ENCODE measurements around the gene HHIPL1. TPM values are rescaled to one million over a fixed set of nuclear protein-coding genes. Genes with fewer than 3 reads are reported as not detected.

HHIPL1 gene
- total RNA-seq, 1 donor from 2014 or later, result 11.9 TPM

DNA sequence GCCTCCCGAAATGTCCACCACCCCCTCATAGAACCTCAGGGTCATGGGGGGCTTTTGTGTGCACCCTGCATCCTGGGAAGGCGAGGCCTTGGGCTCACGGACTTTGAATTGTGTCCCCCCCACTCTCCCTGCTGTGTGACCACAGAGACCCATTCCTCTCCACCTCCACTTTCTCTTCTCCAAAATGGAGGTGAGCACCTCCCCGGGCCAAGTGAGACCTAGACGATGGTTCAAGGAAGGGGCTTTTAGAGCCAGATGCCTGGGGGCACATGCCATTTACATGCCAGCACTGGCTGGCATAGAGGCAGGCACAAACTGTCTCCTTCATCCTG lies 72.7 kb downstream of the HHIPL1 start:
- TF ChIP-seq, protein P1, sequence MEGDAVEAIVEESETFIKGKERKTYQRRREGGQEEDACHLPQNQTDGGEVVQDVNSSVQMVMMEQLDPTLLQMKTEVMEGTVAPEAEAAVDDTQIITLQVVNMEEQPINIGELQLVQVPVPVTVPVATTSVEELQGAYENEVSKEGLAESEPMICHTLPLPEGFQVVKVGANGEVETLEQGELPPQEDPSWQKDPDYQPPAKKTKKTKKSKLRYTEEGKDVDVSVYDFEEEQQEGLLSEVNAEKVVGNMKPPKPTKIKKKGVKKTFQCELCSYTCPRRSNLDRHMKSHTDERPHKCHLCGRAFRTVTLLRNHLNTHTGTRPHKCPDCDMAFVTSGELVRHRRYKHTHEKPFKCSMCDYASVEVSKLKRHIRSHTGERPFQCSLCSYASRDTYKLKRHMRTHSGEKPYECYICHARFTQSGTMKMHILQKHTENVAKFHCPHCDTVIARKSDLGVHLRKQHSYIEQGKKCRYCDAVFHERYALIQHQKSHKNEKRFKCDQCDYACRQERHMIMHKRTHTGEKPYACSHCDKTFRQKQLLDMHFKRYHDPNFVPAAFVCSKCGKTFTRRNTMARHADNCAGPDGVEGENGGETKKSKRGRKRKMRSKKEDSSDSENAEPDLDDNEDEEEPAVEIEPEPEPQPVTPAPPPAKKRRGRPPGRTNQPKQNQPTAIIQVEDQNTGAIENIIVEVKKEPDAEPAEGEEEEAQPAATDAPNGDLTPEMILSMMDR (IDR thresholded peaks at IDR 0.05), result no peak
- peaks cover 0 to 4% of the 10 kb centered on the region in 2 donors for H3K9me3 ChIP-seq
- H3K4me1 ChIP-seq, result no peaks in the 10 kb centered on the region
- no peak for DNase-seq (ENCODE audit: low spot score in 2 of 2)
- H3K27me3 ChIP-seq, result no peaks in the 10 kb centered on the region
- no peak overlapping the region for H3K27ac ChIP-seq
- no peak overlapping the region for H3K4me3 ChIP-seq
- no peaks in the 10 kb centered on the region for H3K36me3 ChIP-seq
- intact Hi-C loops (cut with DNase I), result no loop called here

DNA sequence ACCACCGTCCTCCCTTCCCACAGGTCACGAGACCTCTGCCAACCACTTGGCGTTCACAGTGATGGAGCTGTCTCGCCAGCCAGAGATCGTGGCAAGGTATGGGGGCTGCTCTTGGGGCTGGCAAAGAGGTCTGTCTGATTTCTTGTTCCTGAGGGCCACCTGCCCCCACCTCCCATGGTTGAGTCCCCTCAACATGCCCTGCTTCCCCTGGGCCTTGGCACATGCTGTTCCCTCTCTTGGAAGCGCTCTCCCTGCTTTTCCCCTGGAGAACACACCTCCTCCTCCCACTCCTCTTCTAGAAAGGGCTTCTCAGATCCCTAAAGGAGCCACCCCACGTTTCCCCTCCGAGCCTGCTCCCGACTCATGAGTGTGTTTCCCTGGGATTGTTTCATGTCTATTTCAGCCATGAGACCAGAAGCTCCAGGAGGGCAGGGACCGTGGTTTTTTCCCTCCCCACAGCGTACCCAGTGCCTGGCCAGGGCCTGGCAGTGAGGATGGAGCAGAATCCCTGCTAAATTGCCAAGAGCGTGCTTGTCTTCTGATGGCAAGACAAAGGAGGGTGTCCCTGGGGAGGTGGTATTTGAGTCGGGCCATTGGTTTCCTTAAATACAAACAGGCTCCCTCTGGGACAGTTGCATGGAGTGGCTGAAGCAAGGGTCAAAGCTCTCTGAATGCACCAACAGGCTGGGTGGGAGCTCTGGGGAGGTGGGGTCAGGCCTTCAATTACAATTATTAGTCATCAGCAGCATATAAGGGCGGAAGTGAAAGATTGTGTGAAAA lies 73.3 kb downstream of the HHIPL1 start:
- H3K27ac ChIP-seq, result no peak overlapping the region
- intact Hi-C loops (cut with DNase I), result no loop called here
- no peaks in the 10 kb centered on the region for H3K36me3 ChIP-seq
- H3K9me3 ChIP-seq, result no peaks in the 10 kb centered on the region
- TF ChIP-seq, protein P1 (IDR thresholded peaks at IDR 0.05), result no peak
- H3K27me3 ChIP-seq, result no peaks in the 10 kb centered on the region
- H3K4me1 ChIP-seq, result no peaks in the 10 kb centered on the region
- H3K4me3 ChIP-seq, result no peak overlapping the region
- no peak for DNase-seq (ENCODE audit: low spot score in 2 of 2)

DNA sequence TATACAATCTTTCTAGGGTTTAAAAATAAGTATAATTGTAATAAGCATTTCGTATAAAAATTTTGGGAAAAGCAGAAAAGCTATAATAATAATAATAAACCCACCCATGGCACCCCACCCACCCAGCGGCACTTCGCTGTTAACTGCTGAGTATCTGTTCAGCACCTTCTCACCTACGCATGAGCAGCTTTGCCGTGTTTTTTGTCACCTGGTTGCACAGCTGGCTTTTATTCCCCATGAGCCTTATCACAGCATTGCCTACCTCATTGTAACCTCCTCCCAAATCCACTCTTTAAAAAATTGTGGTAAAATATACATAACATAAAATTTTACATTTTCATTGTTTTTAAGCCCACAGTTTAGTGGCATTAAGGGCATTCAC lies 73.9 kb downstream of the HHIPL1 start:
- Histone ChIP-seq H3K4me1 (no peaks in the 10 kb centered on the region), H3K9me3 (no peaks in the 10 kb centered on the region), H3K4me3 (no peak overlapping the region), H3K27ac (no peak overlapping the region), H3K36me3 (no peaks in the 10 kb centered on the region), H3K27me3 (no peaks in the 10 kb centered on the region)
- TF ChIP-seq, protein P1 (IDR thresholded peaks at IDR 0.05), result no peak
- intact Hi-C loops (cut with DNase I), result no loop called here
- DNase-seq (ENCODE audit: low spot score in 2 of 2), result no peak

DNA sequence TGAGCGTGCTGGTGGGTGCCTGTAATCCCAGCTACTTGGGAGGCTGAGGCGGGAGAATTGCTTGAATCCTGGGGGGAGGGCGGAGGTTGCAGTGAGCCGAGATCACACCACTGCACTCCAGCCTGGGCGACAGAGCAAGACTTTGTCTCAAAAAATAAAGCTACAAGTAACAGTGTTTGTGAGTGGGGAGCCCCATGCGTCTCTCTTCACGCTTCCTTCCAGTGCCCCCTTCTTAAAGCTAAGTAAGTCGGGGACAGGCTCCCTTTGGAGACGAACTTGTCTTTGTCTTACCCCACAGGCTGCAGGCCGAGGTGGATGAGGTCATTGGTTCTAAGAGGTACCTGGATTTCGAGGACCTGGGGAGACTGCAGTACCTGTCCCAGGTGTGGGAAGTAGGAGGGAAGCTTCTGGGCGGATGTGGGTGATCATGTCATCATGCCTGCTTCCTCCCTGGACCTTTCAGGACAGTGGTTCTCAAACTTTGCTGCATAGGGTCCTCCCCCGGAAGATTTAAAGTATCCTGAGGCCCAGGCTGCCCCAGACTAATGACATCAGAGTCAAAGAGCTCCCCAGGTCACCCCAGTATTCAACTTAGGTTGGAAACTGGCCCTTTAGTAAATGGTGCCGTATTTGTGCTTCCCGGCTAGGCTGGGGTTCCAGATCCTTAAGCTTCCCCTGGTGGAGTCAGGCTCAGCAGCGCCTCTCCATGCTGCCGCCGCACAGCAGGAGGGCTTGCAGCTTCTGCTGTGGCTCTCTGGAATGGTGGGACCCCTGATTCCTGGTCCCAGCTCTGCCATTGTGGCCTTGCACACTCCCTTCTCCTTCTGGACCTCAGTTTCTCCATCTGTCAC lies 76.2 kb downstream of the HHIPL1 start:
- H3K4me1 ChIP-seq, result no peaks in the 10 kb centered on the region
- no peaks in the 10 kb centered on the region for H3K27me3 ChIP-seq
- intact Hi-C loops (cut with DNase I), result no loop called here
- no peak for DNase-seq (ENCODE audit: low spot score in 2 of 2)
- no peak overlapping the region for H3K4me3 ChIP-seq
- TF ChIP-seq, protein P1 (IDR thresholded peaks at IDR 0.05), result no peak
- no peaks in the 10 kb centered on the region for H3K36me3 ChIP-seq
- H3K27ac ChIP-seq, result no peak overlapping the region
- H3K9me3 ChIP-seq, result no peaks in the 10 kb centered on the region

DNA sequence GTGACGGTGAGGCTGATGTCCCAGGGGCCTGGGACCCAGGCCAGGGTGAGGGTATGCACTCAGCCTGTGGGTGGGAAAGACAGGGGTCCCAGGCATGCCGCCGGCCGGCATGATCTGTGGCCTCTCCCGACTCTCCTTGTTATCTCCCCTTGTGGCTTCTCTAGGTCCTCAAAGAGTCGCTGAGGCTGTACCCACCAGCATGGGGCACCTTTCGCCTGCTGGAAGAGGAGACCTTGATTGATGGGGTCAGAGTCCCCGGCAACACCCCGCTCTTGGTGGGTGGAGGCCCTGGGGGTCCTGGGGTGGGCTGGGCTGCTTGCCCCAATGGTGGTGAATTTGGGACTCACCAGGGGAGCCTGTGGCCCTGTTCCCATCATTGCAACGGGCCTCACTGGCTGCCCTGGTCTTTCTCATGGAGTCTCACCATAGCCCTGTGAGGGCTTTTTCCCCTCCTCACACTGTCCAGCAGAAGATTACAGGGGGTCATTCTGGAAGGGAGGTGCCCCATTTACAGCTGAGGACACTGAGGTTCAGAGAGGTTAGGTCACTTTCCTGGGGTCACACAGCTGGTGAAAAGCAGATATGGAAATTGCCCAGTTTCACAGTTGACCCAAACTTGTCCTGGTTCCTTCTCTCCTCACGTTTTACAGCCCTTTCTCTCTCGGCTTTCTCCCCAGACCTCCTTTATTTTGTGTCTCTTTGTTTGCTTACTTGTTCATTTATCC lies 77.0 kb downstream of the HHIPL1 start:
- no peaks in the 10 kb centered on the region for H3K36me3 ChIP-seq
- no peak overlapping the region for H3K4me3 ChIP-seq
- no peak overlapping the region for H3K27ac ChIP-seq
- intact Hi-C loops (cut with DNase I), result no loop called here
- H3K4me1 ChIP-seq, result no peaks in the 10 kb centered on the region
- H3K27me3 ChIP-seq, result no peaks in the 10 kb centered on the region
- peak in 1 of 2 donors; percentile 48 for DNase-seq (ENCODE audit: low spot score in 2 of 2)
- TF ChIP-seq, protein P1 (IDR thresholded peaks at IDR 0.05), result no peak
- H3K9me3 ChIP-seq, result no peaks in the 10 kb centered on the region

Data from ascending aorta (tissue), 2 donors.